Esophagus squamous epithelium (tissue), 5 donors: ENCODE results near the gene KLK14. TPM values are rescaled to one million over a fixed set of nuclear protein-coding genes. Genes with fewer than 3 reads are reported as not detected.

Source experiments
- DNase-seq: peaks from one replicate; lab custom pipeline; 2025; lab: John Stamatoyannopoulos, UW
- H3K27ac ChIP-seq, 4 donors: fragments of 200-600 bp; sonication (generic); one replicate each; pipeline ENCODE4 v1.5.1; 2016 to 2019; ENCODE audit warnings: mild to moderate bottlenecking in 1 of 4
- H3K27me3 ChIP-seq, 4 donors: fragments of 200-600 bp; sonication (generic); 1 replicate in 3 of 4; 2 replicates in 1 of 4; pipeline versions ENCODE4 v1.5.1 to v1.6.0; 2017 to 2021; ENCODE audit warnings: antibody characterized with exemption in 1 of 4
- H3K36me3 ChIP-seq, 3 donors: fragments of 200-600 bp; sonication (generic); one replicate each; pipeline ENCODE4 v1.5.1; 2016 to 2019
- H3K4me1 ChIP-seq, 3 donors: fragments of 200-600 bp; sonication (generic); one replicate each; pipeline ENCODE4 v1.5.1; 2017 to 2019
- H3K4me3 ChIP-seq, 4 donors: fragments of 200-600 bp; sonication (generic); 1 replicate in 3 of 4; 2 replicates in 1 of 4; pipeline ENCODE4 v1.5.1; 2016 to 2019; ENCODE audit warnings: mild to moderate bottlenecking in 2 of 4, moderate library complexity in 1 of 4
- H3K9me3 ChIP-seq, 3 donors: fragments of 200-600 bp; sonication (generic); one replicate each; pipeline ENCODE4 v1.5.1; 2016 to 2019
- POLR2A ChIP-seq, 4 donors: fragments of 450-650 bp; IDR thresholded peaks; one replicate each; pipeline ENCODE4 v1.6.1; 2017; ENCODE audit warnings: antibody characterized with exemption in 4 of 4, mild to moderate bottlenecking in 4 of 4, moderate library complexity in 3 of 4
- WGBS, 2 donors: methylation state at CpG; one replicate each; pipeline ENCODE4 v1.1.5; 2018; 5-methylcytosine and 5-hydroxymethylcytosine counted together
- intact Hi-C: fragments of 100-400 bp; cut with DNase I; formaldehyde crosslinking; loops from one replicate; pipeline ENCODE4 v1.15.0; 2022
- total RNA-seq, 4 donors: library from RNA; depleted of rRNA; stranded (reverse); fragments of >200 nt; gene quantifications; one replicate each; pipeline ENCODE4 v1.1.0, GENCODE V29; 2016
- TF ChIP-seq, protein P1 (sequence below), 6 experiments: fragments of 450-650 bp in 4 of 6; fragments of 200-600 bp in 2 of 6; sonication (generic) in 2 of 6; IDR thresholded peaks; one replicate each; pipeline ENCODE4 v1.5.1; 2016 to 2019; ENCODE audit warnings: antibody characterized with exemption in 6 of 6, mild to moderate bottlenecking in 4 of 6, moderate library complexity in 4 of 6
- donor health status: DM: yes; HTN: yes; CAD: no.

KLK14 gene
- total RNA-seq, 4 donors from 2014 or later: 0.66 TPM; not detected in 3

DNA sequence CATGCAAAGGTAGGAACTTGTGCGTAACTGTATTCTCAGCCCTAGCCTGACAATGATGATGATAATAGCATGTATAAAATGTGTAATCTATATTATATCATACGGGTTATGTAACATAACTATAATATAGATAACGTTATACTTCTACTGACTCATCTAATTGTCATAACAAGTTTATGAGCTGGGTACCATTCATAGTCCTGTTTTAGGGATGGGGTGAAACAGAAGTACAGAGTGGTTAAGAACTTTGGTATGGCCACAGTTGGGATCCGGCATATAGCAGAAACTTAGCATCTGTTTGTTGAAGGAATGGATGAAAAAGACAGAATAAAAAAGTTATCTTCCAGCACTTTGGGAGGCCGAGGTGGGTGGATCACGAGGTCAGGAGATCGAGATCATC lies 20.3 kb upstream of the KLK14 start:
- intact Hi-C loops: no loop called here

DNA sequence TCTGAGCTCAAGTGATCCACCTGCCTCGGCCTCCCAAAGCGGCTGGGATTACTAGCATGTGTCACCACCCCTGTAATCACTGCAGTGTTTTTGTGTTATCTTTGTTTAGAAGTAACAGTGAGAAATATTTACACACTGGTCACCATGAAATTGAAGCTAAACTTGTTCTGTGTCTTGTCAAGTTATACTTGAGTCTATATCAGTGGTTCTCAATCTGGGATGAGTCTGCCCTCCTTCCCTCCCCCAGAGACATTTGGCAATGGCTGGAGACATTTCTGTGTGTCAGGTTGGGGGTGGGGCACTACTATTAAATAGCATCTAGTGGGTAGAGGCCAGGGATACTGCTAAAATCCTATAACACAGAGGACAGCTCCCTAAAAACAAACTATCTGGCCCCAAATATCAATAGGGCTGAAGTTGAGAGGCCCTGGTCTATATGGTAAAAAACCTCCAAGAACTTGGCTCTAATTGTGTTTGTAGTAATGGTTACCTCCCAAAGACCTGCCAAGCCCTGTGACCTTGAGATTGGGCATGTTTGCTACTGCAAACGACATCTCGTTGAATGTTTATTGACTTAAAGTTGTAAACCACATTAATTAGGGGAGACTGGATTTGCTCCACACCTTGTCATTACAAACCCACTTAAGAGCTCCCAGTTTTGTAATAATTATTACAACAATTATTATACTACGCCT lies 18.6 kb upstream of the KLK14 start:
- H3K4me1 ChIP-seq: peaks cover 0 to 33% (median 7%) of the 10 kb centered on the region in 3 donors
- no peaks in the 10 kb centered on the region for H3K27me3 ChIP-seq
- no peak overlapping the region for H3K27ac ChIP-seq
- no peak for TF ChIP-seq POLR2A (IDR thresholded peaks at IDR 0.05)
- TF ChIP-seq, protein P1, sequence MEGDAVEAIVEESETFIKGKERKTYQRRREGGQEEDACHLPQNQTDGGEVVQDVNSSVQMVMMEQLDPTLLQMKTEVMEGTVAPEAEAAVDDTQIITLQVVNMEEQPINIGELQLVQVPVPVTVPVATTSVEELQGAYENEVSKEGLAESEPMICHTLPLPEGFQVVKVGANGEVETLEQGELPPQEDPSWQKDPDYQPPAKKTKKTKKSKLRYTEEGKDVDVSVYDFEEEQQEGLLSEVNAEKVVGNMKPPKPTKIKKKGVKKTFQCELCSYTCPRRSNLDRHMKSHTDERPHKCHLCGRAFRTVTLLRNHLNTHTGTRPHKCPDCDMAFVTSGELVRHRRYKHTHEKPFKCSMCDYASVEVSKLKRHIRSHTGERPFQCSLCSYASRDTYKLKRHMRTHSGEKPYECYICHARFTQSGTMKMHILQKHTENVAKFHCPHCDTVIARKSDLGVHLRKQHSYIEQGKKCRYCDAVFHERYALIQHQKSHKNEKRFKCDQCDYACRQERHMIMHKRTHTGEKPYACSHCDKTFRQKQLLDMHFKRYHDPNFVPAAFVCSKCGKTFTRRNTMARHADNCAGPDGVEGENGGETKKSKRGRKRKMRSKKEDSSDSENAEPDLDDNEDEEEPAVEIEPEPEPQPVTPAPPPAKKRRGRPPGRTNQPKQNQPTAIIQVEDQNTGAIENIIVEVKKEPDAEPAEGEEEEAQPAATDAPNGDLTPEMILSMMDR (IDR thresholded peaks at IDR 0.05): no peak
- no peak for DNase-seq
- peaks cover 5 to 83% (median 5%) of the 10 kb centered on the region in 3 donors for H3K36me3 ChIP-seq
- no peak overlapping the region for H3K4me3 ChIP-seq
- no peaks in the 10 kb centered on the region for H3K9me3 ChIP-seq
- 67 to 69% methylated on average over 5 of the region's 5 CpGs for WGBS, 2 donors
- intact Hi-C loops: no loop called here

More for the DNA sequence above, 20.3 kb upstream of the KLK14 start:
- WGBS, 2 donors: 80 to 88% methylated on average over 7 of the region's 7 CpGs
- Histone ChIP-seq H3K4me3 (no peak overlapping the region), H3K4me1 (peaks cover 10 to 34% (median 14%) of the 10 kb centered on the region in 3 donors), H3K9me3 (no peaks in the 10 kb centered on the region), H3K27me3 (no peaks in the 10 kb centered on the region), H3K27ac (no peak overlapping the region), H3K36me3 (peaks cover 5 to 75% (median 5%) of the 10 kb centered on the region in 3 donors)
- DNase-seq: no peak
- TF ChIP-seq, protein P1 (IDR thresholded peaks at IDR 0.05): no peak
- TF ChIP-seq POLR2A (IDR thresholded peaks at IDR 0.05): no peak

DNA sequence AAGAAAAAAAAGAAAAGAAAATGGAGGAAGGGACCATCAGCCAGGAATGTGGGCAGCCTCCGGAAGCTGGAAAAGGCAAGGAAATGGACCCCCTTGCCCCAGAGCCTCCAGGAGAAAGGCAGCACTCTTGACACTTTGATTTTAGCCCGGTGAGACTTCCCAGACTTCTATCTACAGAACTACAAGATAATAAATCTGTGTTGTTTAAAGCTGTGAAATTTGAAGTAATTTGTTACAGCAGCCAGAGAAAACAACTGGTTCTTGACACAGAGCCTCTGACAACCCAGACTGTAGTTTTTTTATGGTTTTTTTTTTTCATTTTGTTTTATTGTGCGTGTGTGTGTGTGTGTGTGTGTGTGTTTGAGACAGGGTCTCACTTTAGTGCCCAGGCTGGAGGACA lies 17.9 kb upstream of the KLK14 start:
- Histone ChIP-seq H3K9me3 (no peaks in the 10 kb centered on the region), H3K36me3 (peaks cover 5 to 83% (median 5%) of the 10 kb centered on the region in 3 donors), H3K27me3 (no peaks in the 10 kb centered on the region), H3K27ac (no peak overlapping the region), H3K4me3 (no peak overlapping the region), H3K4me1 (peaks cover 0 to 34% (median 7%) of the 10 kb centered on the region in 3 donors)
- no peak for DNase-seq
- 54 to 69% methylated on average over 3 of the region's 3 CpGs for WGBS, 2 donors
- no peak for TF ChIP-seq POLR2A (IDR thresholded peaks at IDR 0.05)
- TF ChIP-seq, protein P1 (IDR thresholded peaks at IDR 0.05): no peak
- intact Hi-C loops: no loop called here

DNA sequence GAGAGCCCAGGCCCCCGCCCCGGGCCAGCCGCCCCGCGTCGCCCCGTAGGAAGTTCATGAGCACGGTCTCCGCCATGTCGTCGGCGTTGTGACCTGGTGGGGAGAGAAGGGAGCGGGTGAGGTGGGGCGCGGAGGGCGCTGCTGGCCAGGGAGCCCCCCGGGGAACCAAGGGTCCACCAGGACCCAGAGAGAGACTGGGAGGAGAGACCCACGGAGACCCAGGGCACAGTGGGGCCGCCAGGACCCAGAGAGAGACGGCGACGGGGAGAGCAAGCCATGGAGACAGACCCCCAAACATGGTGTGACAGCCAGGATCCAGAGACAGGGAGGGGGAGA lies 16.3 kb upstream of the KLK14 start:
- H3K36me3 ChIP-seq: peaks cover 3 to 68% (median 4%) of the 10 kb centered on the region in 3 donors
- no peak overlapping the region for H3K27ac ChIP-seq
- 95% methylated on average over 3 of the region's 22 CpGs; no CpG with 5 or more reads in 1 of the 2 donors for WGBS, 2 donors

More for the DNA sequence above, 16.3 kb upstream of the KLK14 start:
- H3K9me3 ChIP-seq: no peaks in the 10 kb centered on the region
- H3K4me1 ChIP-seq: peaks cover 0 to 44% (median 7%) of the 10 kb centered on the region in 3 donors
- H3K27me3 ChIP-seq: no peaks in the 10 kb centered on the region
- H3K4me3 ChIP-seq: peak overlapping the region in 1 of 4 donors; percentile 41
- no peak for TF ChIP-seq POLR2A (IDR thresholded peaks at IDR 0.05)
- TF ChIP-seq, protein P1 (IDR thresholded peaks at IDR 0.05): no peak
- DNase-seq: no peak
- intact Hi-C loops: loop anchor here (5.0 kb wide), 1 partner anchor 172 kb away; no protein-coding TSS in a partner anchor
